HG03469 (cell line): ENCODE data around the gene RPL10A.
"Not testable (repeated sequence)": the region's sequence is repeated elsewhere in the genome, so short reads cannot be mapped to it uniquely, and the experiment has no call there.

Experiments used
- ATAC-seq: cut with Tn5 transposase; IDR thresholded peaks from one replicate; pipeline ENCODE4 v1.9.1; 2021; ENCODE audit warnings: mild to moderate bottlenecking, moderate library complexity, moderate number of reproducible peaks; ENCODE audit not compliant: unreplicated experiment

Gene RPL10A

DNA sequence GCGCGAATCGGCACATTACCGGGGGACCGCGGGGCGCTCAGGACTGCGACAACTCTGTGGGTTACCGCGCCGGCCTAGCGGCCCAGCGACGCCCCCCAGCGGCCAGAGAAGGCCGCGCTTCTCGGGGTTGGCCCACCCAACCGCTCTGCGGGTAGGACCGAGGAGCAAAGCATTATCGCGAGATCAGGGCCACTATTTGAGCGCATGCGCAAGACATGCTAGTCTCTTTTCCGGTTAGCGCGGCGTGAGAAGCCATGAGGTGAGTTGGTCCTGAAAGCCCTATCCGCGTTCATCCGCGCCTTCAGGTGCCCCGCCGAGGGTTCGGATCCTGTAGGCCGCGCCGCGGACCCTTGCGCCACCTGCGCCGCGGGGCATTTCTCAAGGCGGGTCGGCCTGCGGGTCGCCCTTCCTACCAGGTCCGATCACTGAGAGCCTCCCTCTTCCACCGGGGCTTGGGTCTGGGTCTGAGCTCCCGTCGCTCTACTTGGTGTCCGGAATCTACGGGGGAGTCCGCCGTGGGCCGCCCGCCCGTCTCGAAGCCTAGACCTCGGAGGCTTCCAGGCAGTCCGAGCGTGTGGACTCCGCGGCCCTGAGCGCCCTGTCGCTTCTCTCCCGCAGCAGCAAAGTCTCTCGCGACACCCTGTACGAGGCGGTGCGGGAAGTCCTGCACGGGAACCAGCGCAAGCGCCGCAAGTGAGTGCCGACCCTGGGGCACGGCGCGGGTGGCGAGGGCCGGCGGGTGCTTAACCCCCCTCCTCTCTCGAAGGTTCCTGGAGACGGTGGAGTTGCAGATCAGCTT is at the start of gene RPL10A:
TSS of gene RPL10A (plus strand) at position 221 of the 799 bp plus-strand sequence. CDS start at position 255, 34 bp downstream.
- ATAC-seq = no peak

- no peak for ATAC-seq
Observed at GRCh38 chr6:35419417-35419816, 48.8 kb upstream of the RPL10A start.

GRCh38 chr6:35419961-35420360 is 48.2 kb upstream of the RPL10A start:
- ATAC-seq = no peak

DNA sequence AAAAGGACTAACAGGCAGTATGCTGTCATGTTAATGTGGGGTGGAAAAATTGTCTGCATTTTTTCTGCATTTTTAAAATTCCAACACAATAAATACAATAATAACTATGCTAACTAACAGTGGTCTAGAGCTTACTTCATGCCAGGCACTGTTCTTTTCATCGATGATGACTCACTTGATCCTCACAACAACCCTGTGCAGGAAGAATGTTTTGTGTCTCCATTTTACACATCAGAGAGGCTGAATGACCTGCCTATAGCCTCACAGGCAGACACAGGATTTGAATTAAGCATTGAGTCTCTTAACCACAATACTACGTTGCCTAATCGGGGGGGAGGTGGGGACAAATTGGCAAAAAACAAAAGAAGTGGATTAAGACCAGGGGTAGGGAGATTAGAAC is 42.9 kb upstream of the RPL10A start:
- no peak for ATAC-seq

- ATAC-seq = no peak
Observed at GRCh38 chr6:35426074-35426473, 42.1 kb upstream of the RPL10A start.

DNA sequence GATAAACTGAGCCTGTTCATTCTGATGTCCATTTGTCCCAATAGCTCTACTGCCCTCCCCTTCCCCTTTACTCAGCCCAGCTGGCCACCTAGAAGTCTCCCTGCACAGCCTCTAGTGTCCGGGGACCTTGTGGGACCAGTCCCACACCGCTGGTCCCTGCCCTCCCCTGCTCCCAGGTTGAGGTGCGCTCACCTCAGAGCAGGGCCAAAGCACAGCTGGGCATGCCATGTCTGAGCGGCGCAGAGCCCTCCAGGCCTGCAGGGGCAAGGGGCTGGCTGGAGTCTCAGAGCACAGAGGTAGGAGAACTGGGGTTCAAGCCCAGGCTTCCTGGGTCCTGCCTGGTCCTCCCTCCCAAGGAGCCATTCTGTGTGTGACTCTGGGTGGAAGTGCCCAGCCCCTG is 40.8 kb upstream of the RPL10A start:
- no peak for ATAC-seq

DNA sequence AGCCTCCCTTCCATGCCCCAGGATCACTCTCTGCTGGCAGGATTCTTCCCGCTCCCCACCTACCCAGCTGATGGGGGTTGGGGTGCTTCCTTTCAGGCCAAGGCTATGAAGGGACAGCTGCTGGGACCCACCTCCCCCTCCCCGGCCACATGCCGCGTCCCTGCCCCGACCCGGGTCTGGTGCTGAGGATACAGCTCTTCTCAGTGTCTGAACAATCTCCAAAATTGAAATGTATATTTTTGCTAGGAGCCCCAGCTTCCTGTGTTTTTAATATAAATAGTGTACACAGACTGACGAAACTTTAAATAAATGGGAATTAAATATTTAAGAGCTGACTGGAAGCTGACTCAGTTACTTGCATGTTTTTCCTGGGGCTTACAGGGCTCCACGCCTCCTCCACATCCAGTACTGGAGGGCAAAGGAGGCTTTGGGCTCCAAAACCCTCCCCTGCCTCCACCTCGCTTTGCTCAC is 40.3 kb upstream of the RPL10A start:
- no peak for ATAC-seq

- no peak for ATAC-seq
Observed at GRCh38 chr6:35428421-35429149, 39.6 kb upstream of the RPL10A start.

DNA sequence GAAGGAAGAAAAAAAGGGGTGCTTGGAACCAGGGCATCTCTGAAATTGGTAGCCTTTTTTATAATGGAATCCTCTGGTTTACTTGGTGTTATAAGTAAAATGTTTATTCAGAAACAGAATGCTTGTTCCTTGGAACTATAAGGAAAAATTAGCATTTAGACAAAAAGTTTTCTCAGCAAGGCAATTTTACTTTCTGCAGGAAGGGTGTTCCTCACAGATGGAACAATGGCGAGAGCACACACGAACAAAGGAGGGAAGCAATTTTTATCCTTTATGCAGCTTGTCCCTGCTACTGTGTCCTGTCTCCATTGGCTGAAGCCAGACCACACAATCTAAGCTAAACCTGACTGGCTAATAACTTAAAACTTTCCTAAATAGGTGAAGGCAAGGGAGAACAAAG is 38.7 kb upstream of the RPL10A start:
- ATAC-seq = no peak

GRCh38 chr6:35432291-35432690 is 35.9 kb upstream of the RPL10A start:
- ATAC-seq = no peak

- not testable (repeated sequence) for ATAC-seq
Observed at GRCh38 chr6:35432702-35433101, 35.5 kb upstream of the RPL10A start.

- ATAC-seq = no peak
Observed at GRCh38 chr6:35435074-35435837, 32.9 kb upstream of the RPL10A start.

DNA sequence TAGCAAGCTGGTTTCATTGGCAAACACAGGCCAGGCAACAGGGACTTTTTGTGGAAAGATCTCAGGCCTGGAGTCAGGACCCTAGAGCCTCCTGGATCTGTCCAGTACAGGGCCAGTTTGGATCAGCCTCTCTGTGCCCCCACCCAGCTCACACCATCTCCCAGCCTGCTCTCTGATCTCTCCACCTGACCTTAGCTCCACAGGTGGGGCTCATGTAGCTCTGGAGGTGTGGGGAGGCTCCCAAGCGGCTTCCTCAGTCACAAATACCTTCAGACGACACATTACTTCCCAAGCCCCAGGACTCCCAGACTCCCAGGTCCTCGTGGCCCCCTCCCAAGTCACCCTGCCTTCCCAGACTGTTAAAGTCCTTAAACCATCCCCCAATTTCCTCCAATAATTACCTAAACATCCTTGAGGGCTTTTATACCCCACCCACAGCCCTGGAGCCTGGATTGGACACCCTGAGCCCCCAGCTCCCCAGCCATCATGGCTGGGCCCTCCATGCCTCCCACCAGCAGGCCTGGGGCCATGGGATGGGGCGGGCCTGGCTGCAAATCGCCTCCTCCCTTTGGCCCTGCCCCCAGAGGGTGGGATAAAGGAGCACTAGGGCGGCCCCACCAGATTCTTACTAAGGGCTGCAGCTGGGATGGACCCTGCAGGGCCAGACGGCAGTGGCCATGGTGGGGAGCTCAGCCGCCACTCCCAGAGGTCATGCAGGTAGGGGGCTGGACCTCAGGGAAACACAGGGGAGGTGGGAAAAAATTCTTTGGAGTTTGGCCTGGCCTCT is 31.9 kb upstream of the RPL10A start:
- ATAC-seq = no peak

DNA sequence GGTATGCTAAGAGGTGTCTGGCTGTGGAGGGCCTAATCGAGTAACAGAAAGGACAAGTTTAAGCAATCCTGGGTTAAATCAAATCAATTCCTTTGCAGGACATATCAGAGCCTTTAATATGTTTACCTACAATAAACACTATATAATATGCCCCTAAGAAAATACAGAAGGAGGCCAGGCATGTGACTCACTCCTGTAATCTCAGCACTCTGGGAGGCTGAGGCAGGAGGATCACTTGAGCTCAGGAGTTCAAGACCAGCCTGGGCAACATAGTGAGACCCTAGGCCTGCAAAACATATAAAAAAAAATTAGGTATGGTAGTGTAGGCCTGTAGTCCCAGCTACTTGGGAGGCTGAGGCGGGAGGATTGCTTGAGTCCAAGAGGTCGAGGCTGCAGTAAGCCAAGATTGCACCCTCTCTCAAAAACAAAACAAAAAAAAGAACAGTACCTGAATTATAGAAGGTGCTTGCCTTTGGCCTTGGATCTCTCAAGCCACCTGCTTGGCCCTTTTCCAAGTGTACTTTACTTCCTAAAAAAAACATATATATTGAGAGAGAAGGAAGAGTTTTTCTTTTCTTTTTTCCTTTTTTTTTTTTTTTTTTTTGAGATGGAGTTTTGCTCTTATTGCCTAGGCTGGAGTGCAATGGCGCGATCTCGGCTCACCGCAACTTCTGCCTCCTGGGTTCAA is 29.7 kb upstream of the RPL10A start:
- ATAC-seq = not testable (repeated sequence)

- no peak for ATAC-seq
Observed at GRCh38 chr6:35439308-35439707, 28.9 kb upstream of the RPL10A start.

DNA sequence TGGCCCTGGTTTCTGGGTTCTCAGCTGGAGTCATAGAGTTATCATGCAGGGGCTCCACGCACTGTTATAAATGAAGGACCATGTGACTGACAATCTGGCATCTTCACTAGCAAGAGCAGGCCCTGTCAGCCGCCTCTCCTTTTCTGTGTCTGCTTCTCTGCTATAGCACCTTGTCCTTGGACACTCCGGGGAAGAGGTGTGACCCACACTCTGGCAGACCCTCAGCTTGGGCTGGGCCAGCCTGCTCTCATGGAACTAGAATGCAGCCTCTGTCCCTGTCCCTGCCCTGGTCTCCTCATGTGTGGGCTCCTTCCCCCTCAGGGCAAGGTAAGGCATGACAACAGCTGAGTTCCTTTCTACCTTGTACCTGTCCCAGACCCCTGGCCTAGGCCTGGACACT is 27.0 kb upstream of the RPL10A start:
- ATAC-seq = no peak

- no peak for ATAC-seq
Observed at GRCh38 chr6:35441642-35442041, 26.6 kb upstream of the RPL10A start.

DNA sequence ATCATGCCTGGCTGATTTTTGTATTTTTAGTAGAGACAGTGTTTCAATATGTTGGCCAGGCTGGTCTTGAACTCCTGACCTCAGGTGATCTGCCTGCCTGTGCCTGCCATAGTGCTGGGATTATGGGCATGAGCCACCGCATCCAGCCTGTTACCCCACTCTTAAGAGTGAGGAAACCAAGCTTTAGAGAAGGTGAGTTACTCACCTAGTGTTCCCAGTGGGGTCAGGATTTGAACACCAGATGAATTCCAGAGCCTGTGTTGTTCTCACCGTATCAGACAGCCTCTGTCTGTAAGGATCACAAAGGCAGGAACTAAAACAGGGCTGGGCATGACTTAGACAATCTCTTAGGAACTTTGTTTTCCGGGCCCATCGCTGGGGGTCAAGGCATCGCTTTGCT is 25.5 kb upstream of the RPL10A start:
- ATAC-seq = no peak

DNA sequence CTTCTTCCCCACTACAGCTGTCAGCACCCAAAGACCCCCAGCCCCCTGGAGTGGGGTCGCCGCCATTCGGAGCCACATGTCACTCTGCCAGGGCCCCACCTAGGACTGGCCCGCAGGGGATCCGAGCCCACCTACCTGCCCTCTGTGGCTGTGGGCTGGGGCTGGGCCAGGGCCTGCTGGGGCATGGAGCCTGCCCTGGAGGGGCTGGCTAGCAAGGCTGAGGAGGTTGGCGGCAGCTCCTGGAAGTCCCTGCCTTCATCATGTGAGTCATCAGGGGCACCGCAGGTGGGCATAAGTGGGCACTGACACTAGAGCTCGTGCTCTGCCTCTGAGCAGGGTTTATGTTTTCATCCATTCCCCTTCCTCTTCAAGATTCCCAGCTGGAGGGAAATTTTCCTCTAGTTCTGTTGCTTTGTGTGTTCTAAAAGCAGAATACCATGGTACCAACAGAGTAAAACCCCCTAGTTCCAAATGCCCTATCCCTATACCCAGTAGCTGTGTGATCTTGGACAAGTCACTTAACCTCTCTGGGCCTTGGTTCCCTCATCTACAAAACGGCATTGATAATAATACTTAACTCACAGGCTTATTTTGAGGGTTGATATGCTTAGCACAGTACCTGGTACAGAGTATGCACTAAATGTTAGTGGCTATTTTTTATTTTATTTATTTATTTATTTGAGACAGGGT is 24.7 kb upstream of the RPL10A start:
- no peak for ATAC-seq
